Amniotic stem cell (primary cell): Measurements from ENCODE around the gene ZNF23.
A peak's percentile ranks its signal among the peaks of the same experiment; 100 is the strongest.
"Not testable (repeated sequence)": the region's sequence is repeated elsewhere in the genome, so short reads cannot be mapped to it uniquely, and the experiment has no call there.

Experiments used
- DNase-seq: peaks from one replicate; lab custom pipeline; 2025; lab: John Stamatoyannopoulos, UW

The ZNF23 gene

DNA sequence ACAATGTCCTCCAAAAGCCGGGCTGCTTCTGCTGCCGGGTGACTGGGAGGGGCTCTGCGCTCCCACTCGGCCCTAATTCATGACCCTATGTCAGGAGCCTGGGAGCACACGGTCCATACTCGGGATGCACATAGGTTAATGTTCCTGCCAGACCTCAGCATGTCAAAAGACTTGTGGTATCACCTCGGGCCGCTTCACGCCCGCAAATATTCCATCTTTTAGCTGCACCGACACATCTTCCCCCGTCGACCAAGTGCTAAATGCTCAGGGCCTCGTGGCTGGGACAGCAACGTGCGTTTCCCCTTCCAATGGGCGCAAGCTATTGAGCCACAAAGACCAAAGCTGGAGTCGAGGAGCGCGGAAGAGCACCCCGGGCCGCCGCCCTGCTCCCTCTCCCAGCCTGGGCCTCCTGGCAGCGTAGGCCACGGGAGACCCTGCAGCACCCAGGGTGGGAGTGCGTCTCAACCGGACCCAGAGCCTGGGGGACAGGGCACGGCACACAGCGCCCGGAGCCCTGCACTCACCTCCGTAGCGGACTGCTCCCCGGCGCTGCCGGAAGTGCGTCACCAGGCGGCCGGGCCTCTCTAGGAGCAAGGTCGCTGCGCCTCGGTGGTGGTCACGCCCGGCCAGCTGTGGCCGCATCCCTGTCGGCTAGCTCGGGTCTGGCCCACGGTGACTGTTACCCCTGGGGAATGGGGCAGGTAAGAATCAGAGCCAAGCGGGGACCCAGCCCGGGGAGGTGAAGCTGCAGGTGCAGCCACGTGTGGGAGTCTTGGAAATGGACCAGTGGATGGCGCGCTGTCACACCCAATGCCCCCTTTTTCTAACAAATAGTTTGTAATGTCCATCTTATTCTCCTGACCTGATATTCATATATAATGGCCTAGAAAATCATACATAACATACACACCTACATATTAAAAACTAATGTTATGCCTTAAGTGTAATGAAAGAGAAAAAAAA, at the start of gene ZNF23:
TSS of gene ZNF23 (minus strand) at position 562 of the 963 bp plus-strand sequence. CDS start 5,451 bp downstream, outside the sequence.
- peak; percentile 13 for DNase-seq

DNA sequence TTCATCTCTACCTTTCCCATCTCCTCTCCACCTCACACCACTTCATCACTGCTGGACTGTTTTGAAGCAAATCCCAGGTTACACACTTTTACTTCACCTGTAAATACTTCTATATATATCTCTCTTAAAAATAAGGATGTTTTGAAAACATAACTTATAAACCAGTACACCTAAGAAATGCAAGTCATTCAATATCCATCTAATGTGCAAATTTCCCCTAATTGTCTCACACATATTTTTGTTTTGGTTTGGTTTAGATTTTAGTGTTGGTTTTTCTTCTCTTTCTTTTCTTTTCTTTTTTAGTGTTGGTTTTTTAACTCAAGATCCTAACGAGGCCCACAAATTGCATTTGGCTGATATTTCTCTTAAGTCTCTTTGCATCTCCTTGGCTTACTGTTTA, 45.0 kb upstream of the ZNF23 start:
- no peak for DNase-seq

DNA sequence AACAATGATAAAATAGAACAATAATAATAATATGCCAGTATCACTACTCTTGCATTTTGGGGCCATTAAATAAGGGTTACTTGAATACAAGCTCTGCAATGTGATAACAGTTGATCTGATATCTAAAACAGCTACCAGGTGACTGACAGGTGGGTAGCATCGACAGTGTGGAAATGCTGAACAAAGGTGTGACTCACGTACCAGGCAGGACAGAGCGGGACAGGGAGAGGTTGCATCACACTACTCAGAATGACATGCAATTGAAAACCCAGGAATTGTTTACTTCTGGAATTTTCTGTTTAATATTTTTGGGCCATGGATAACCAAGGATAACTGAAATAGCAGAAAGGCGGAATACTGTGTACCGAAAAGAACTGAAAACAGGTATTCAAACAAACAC, 42.9 kb upstream of the ZNF23 start:
- DNase-seq: no peak

DNA sequence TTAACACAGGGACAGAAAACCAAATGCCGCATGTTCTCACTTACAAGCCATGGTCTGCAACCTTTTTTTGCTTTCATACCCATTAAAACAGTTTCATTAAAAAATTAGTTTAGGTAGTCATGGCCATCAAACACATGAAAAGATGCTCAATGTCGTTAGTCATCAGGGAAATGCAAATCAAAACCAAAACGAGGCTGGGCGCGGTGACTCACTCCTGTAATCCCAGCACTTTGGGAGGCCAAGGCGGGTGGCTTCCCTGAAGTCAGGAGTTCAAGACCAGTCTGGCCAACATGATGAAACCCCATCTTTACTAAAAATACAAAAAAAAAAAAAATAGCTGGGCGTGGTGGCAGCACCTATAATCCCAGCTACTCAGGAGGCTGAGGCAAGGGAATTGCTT, 42.0 kb upstream of the ZNF23 start:
- DNase-seq: not testable (repeated sequence)

DNA sequence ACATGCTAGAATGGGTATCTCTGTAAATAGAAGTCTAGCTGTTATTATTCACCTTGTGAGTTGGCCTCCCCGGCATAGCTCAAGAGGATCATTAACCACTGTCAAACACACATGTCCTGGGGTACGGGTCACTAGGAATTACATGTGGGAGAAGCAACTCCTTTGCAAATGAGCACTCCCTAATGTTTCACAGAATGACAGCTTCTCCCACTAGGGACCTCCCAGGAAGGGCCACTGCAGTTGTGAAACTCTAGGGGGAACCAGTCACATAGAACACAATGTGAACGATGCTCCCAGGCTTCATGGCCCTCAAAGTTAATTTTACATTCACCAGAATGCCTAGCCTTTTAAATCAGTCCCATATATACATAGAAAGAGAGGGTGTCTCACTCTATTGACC, 39.5 kb upstream of the ZNF23 start:
- no peak for DNase-seq

DNA sequence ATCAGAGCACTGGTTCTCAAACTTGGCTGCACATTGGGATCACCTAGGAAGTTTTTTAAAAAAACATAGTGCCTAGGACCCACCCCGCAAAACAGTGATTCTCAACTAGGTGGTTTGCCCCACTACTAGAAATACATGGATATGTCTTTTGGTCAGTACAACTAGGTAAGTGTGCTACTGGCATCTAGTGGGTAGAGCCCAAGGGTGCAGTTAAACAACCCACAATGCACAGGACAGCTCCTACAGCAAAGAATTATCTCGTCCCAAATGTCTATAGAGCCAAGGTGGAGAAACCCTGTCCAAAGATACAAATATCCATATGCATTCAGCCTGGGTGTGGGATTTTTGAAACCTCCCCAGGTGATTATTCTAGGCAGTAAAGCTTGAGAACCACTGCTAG, 38.9 kb upstream of the ZNF23 start:
- DNase-seq: no peak

DNA sequence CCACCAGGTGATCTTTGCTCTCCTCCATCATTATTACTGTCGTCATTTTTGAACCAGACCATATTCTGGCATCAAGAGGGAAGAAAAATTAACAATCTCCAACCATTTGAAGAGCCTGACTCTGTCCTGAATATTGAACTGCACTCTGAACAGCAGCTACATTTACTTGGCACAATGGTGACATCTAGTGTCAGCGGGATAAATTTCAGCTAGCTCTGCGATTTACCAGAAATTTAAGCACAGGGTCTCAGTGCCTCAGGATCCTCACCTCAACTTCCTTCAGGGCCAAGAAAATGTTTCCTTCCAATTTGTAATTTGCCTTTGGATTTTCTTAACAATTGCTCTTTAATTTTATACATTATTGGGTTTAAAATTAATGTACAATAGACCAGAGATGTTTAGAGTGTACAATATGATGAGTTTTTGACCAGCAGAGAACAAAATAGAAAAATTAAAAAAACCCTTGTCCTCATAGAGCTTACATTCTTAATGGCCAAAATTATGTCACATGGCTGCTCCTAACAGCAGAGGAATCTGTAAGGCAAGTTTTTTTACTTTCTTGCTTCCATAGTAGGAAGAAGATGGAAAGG, 37.8 kb upstream of the ZNF23 start:
- DNase-seq: no peak

DNA sequence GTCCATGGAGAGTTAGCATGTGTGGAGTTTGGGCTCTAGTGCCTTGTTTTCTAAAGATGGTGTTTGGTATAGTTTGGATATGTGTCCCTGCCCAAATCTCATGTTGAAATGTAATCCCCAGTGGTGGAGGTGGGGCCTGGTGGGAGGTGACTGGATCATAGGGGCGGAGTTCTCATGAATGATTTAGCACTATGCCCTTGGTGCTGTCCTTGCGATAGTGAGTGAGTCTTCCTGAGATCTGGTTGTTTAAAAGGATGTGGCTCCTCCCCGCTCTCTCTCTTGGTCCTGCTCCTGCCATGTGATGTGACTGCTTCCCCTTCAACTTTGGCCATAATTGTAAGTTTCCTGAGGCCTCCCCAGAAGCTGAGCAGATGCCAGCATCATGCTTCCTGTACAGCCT, 36.0 kb upstream of the ZNF23 start:
- DNase-seq: no peak

DNA sequence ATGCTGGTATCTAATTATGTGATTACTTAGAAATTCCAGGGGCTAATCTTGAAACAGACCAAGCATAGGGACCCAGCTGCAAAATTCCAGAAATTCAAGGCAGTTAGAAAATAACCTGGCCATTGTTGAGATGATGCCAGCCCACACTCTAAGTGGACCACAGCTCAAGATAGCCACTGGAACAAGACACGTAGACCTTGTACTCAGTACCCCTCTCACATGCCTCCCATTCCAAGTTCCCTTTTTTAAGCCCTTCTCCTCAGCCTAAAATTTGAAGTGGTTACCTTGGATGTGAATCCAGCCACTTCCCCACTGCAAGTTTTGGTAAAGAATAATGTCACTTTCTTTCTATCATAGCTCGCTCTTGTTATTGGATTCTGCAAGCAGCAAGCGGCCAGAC, 31.2 kb upstream of the ZNF23 start:
- no peak for DNase-seq

DNA sequence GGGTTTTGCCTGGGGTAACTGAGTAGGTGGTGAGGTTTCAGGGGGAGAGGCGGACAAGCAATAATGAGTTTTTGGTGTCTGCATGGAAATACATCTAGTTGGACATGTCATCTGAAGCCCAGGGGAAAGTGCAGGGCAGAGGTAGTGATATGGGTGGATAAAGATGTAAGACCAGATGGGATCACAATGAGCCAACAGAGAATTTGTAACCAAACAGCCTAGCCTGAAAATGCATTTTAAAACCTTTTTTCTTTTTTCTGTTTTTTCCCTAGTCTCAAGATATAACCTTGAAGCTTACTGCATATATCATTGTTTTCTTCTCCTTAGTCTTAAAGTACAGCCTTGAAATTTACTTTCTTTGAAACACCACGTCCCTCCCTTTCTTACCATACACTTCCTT, 30.7 kb upstream of the ZNF23 start:
- DNase-seq: no peak

DNA sequence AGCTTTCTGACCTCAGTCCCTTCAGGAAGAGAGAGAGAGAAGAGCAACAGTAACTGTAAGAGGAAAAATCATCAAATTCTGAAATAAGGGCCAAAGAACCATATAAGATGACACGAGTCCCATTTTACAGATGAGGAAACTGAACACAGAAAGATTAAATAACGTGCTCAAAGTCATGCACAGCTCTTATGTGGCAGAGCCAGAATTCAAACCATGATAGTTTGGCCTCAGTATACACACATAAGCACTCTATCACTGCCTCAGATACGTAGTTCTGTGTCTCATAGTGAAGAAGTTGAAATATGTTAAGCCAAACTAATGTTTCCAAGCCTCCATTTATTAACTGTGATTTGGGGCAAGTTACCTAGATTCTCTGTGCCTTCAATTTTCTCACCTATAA, 29.0 kb upstream of the ZNF23 start:
- no peak for DNase-seq

DNA sequence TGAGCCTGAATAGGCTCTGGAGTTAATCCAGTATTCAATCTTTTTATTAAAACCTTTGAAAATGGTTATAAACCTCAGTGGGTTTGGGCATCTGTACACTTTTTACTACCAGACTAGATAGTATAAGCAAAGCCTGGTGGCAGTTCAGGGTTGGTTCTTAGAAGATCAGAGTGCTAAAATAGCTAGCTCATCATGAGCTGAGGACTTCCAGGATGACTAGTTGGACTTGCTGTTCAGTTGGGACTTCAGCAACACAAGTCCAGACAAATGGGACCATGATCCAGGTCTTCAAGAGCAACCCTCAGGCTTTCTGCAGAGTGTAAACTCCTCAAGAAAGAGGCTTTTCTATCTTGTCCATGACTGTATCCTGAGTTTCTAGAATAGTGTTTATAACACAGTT, 28.3 kb upstream of the ZNF23 start:
- DNase-seq: no peak

DNA sequence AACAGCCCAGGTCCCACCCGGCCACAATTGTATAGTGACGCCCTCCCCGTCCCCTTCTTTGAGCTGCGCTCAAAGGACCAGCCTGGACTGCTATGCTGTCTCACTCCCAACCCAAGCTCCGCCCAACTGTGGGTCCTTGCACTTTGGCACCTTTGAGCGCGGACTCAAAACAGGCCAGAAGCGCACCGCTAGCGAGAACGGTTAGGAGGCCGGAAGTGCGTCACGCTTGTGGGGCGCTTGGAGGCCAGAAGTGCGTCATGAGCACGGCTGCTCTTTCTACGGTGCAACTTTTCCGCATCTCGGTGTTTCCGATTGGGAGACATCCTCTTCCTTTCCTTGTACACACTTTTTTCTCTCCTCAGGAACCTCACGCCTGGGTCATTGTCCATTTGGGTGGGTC, 27.1 kb upstream of the ZNF23 start, which contains the start of gene ZNF19:
TSS of gene ZNF19 (minus strand) at position 203 of the 400 bp plus-strand sequence. CDS start 7,210 bp downstream, outside the sequence.
- DNase-seq: no peak

DNA sequence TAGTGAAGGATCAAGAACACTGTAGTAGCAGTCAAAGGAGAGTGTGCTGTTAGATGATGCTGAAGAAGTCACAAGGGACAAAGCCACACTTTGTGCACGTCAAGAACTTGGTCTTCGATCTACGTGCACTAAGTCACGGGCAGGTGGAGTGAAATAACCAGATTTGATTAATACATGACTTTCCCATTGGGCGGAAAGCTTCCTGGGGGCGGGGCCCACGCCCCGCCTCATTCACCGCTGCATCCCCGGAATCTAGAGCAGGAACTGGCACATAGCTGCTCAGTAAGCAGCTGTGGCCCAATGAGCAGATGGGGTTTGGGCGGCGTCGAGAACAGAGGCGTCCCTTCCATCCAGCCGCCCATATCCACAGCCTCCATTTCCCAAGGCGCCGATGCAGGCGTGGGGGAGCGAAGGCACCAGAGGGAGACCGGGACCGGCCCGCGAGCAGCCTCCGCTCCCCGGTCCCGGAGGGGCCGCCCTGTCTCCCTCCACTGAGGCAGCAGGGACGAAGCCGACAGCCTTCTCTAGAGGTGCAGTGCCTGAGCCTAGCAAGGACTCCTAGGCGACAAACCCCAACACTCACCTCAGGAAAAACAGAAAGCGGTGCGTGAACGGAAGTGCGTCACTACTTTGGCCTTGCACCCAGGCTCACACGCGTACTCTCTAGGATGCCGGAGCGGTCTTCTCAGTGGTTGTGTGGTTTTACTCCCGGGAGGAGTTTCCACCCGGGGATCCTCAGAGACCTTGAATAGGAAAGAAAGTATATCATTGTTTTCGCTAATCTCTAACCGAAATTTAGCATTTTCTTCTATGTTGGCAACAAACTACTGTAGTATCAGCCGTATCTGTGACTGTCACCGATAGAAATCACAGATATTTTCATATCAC, 22.2 kb upstream of the ZNF23 start:
- DNase-seq: peak; percentile 85

DNA sequence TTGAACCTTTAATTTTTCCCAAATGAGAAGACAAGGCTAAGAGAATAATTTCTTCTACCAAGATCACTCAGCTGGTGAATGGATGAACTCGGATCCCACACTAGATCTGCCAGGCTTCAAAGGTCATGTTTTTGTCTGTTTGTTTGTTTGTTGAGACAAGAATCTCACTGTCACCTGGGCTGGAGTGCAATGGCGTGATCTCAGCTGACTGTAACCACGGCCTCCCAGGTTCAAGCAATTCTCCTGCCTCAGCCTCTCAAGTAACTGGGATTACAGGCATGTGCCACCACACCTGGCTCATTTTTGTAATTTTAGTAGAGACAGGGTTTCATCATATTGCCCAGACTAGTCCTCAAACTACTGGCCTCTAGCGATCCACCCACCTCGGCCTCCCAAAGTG, 20.5 kb upstream of the ZNF23 start:
- no peak for DNase-seq

DNA sequence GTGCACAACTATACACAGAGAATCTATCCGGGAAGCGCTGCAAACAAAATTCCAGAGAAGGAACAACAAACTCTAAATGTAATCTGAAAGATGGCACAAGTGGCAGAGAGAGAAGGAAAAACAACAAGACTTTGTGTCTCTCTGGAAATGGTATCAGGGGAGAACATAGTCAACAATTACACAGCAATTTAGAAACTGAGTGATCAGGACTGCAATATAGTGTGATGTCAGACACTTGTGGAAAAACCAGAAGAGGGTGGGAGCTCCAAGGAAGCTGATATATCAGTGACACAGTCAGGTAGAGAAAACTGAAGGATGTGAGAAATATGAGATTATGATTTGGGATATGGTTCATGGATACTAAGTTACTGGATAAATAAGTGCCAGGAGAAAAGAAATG, 18.9 kb upstream of the ZNF23 start:
- no peak for DNase-seq

DNA sequence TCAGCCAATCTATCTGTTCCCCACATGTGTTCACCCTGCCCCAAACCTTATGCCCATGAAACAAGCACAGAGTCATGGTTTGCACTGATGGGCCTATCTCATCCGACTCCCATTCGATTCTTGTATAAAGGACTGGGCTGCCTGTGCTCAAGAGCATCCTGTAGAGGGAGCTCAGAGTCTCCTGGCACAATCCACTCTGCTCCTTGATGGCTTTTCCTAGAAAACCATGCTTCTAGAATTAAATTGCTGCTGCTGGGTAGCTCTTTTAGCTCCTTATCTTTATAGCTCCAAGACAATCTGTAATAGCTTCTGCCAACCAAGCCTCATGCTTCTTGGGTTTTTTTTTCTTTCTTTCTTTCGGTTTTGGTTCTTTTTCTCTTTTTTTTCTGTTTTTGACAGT, 17.4 kb upstream of the ZNF23 start:
- DNase-seq: no peak

DNA sequence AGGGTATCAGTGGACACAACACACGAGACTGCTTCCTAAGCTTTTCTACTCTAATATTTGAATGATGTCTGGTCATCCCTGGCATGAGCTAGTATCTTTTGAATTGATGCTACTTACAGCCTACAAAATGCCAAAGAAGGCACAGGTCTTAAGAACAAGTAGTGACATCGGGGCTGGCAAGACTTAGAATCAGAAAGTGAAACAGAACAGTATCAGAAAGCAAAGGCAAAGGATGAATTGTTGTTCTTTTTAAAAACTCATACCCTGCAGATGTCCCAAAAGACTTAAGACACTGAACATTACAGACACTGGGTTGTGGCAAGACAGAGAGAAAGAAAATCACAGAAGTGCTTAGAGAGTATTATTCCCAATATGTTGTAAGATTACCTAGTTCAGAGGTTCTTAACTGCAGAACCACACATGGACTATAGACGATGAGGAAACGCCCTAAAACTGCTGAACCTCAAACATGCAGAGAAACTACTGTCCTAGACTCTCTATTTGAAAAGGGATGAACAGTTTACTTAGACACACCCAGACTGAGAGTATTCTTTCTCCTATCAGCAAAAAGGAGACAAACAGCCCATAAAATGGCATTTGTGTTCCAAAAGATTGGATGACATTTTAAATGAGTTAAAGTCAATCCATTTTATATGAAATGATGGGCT, 14.5 kb upstream of the ZNF23 start:
- no peak for DNase-seq

DNA sequence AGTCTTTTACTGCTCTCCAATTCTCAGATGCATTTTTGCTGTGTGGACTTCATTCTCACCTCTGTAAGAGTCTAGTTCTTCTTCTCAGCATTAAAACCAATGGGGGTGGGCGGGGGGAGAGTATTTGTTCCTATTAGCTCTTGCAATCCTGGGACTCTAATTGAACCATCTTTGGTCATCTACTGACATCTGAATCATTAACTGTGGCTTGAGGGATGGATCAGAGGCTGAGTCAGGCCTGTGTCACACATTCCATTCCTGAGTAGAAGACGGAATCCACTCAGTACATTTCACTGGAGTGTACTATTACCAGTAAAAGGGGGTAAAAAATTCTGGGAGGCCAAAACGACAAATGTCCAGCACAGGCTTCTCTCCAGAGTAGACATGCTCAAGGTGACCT, 12.8 kb upstream of the ZNF23 start:
- DNase-seq: peak; percentile 54

DNA sequence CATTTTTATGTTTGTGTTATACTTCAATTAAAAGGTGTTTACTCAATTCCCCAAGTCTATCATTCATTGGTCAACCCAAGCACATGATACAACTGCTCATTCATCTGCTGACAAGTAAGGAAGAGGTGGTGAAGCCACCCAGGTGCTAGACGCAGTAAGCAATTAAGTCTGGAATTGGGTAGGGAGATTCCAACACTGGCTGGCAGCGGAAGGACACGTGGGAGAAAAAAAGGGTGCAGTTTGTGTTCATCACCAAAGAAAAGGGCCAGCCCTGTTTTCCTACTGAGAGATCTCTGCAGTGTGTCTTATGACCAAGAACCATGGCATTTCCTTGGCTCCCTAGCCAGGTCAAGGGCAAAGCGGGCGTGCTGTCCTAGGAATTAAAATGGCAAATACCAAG, 11.8 kb upstream of the ZNF23 start:
- DNase-seq: no peak

DNA sequence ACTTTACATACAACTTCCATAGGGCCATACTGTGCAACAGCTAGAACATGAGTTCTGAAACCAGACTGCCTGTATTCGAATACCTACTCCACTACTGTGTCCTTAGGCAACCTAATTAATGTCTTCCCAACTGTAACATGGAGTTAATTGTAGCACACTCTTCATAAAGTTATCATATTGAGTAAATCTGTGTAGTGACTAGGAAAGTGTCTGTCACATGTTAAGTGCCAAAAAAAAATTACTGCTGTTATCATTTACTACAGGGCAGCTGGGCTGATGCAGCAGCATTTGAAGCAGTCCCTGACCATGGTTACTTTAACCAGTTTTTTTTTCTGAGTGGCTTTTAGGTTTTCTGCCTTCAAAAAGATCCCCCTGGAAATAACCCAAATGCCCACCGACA, 10.9 kb upstream of the ZNF23 start:
- DNase-seq: no peak

DNA sequence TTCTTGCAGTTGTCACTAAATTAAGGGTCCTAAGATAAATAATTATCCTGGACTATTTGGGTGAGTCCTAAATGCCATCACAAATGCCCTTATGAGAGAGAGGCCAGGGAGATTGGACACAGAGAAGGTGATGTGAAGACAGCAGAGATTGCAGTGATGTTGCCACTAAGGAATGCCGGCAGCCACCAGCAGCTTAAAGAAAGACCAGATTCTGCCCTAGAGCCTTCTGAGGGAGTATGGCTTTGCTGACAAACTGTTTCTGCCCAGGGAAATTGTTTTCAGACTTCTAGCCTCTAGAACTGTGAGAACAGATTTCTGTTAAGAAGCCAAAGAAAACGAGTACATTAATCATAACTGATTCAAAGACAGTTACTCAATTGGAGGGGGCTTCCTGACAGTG, 10.0 kb upstream of the ZNF23 start:
- no peak for DNase-seq
